GM19468 (cell line): ENCODE results near the gene ZFP2.
"Not testable (repeated sequence)": the region's sequence is repeated elsewhere in the genome, so short reads cannot be mapped to it uniquely, and the experiment has no call there.

Experiments
- ATAC-seq: cut with Tn5 transposase; IDR thresholded peaks from one replicate; pipeline ENCODE4 v1.9.1; 2021; ENCODE audit warnings: mild to moderate bottlenecking, moderate library complexity, moderate number of reproducible peaks; ENCODE audit not compliant: unreplicated experiment; ENCODE audit errors: extremely low read depth

The ZFP2 gene

GRCh38 chr5:178895615-178896571 is at the start of gene ZFP2:
Gene ZFP2, plus strand, starts transcription at chr5:178895913. Its CDS starts 35,401 bp downstream, at chr5:178931314.
- no peak for ATAC-seq

GRCh38 chr5:178849316-178849715 is 46.4 kb upstream of the ZFP2 start:
- no peak for ATAC-seq

GRCh38 chr5:178851951-178852350 is 43.8 kb upstream of the ZFP2 start:
- no peak for ATAC-seq

GRCh38 chr5:178854284-178854683 is 41.4 kb upstream of the ZFP2 start:
- ATAC-seq: no peak

GRCh38 chr5:178859625-178860521 is 35.8 kb upstream of the ZFP2 start, which contains the start of gene ZNF354B:
Gene ZNF354B, plus strand, starts transcription at chr5:178859953. Its CDS starts 1,095 bp downstream, at chr5:178861048.
- peak; percentile 99 for ATAC-seq

GRCh38 chr5:178860615-178861014 is 35.1 kb upstream of the ZFP2 start:
- not testable (repeated sequence) for ATAC-seq

- no peak for ATAC-seq
Measured at GRCh38 chr5:178861627-178862026, 34.1 kb upstream of the ZFP2 start.

GRCh38 chr5:178866946-178867345 is 28.8 kb upstream of the ZFP2 start:
- ATAC-seq: no peak

GRCh38 chr5:178869577-178869976 is 26.1 kb upstream of the ZFP2 start:
- no peak for ATAC-seq

GRCh38 chr5:178870411-178870810 is 25.3 kb upstream of the ZFP2 start:
- no peak for ATAC-seq

GRCh38 chr5:178872302-178872701 is 23.4 kb upstream of the ZFP2 start:
- no peak for ATAC-seq

GRCh38 chr5:178883115-178883694 is 12.5 kb upstream of the ZFP2 start:
- ATAC-seq: not testable (repeated sequence)

GRCh38 chr5:178883815-178884430 is 11.8 kb upstream of the ZFP2 start:
- no peak for ATAC-seq

GRCh38 chr5:178899289-178899688 is 3.6 kb downstream of the ZFP2 start:
- no peak for ATAC-seq

- no peak for ATAC-seq
Measured at GRCh38 chr5:178902849-178903248, 7.1 kb downstream of the ZFP2 start.

- no peak for ATAC-seq
Measured at GRCh38 chr5:178931846-178932760, 36.4 kb downstream of the ZFP2 start.

GRCh38 chr5:178940569-178941360 is 45.1 kb downstream of the ZFP2 start, which contains the start of gene ZNF454:
Gene ZNF454, plus strand, starts transcription at chr5:178941198. Its CDS starts 1,594 bp downstream, at chr5:178942792.
- no peak for ATAC-seq

GRCh38 chr5:178941361-178941760 is 45.6 kb downstream of the ZFP2 start:
- no peak for ATAC-seq
